ENCODE measurements around the gene BSDC1.

DNA sequence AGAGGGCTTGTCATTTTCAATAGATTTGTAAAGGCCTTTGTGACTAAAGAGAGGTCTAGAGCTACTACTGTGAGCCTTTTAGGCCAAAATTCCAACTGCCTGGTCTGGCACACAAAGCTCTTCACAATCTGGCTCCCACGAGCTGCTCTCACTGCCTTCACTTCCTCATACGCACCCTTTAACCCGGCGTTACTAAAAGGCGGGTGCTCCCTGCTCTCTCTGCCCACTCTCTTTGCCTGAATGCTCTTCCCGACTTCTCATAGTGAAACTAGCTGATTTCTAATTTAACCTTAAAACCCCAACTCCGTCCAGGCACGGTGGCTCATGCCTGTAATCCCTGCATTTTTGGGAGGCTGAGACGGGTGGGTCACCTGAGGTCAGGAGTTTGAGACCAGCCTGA lies 14.2 kb downstream of the BSDC1 start:
- TF ChIP-seq, protein P1, sequence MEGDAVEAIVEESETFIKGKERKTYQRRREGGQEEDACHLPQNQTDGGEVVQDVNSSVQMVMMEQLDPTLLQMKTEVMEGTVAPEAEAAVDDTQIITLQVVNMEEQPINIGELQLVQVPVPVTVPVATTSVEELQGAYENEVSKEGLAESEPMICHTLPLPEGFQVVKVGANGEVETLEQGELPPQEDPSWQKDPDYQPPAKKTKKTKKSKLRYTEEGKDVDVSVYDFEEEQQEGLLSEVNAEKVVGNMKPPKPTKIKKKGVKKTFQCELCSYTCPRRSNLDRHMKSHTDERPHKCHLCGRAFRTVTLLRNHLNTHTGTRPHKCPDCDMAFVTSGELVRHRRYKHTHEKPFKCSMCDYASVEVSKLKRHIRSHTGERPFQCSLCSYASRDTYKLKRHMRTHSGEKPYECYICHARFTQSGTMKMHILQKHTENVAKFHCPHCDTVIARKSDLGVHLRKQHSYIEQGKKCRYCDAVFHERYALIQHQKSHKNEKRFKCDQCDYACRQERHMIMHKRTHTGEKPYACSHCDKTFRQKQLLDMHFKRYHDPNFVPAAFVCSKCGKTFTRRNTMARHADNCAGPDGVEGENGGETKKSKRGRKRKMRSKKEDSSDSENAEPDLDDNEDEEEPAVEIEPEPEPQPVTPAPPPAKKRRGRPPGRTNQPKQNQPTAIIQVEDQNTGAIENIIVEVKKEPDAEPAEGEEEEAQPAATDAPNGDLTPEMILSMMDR (IDR thresholded peaks at IDR 0.05) = no peak
- no peak for TF ChIP-seq POLR2A (IDR thresholded peaks at IDR 0.05)
